ENCODE results near the gene SLC6A3.
"Not testable (repeated sequence)": the region's sequence is repeated elsewhere in the genome, so short reads cannot be mapped to it uniquely, and the experiment has no call there.

The SLC6A3 gene

GRCh38 chr5:1367149-1367548, 78.1 kb downstream of the SLC6A3 start:
- DNase-seq, result no peak

- peak; percentile 31 for DNase-seq
Observed at GRCh38 chr5:1366514-1366913, 78.7 kb downstream of the SLC6A3 start.

DNA sequence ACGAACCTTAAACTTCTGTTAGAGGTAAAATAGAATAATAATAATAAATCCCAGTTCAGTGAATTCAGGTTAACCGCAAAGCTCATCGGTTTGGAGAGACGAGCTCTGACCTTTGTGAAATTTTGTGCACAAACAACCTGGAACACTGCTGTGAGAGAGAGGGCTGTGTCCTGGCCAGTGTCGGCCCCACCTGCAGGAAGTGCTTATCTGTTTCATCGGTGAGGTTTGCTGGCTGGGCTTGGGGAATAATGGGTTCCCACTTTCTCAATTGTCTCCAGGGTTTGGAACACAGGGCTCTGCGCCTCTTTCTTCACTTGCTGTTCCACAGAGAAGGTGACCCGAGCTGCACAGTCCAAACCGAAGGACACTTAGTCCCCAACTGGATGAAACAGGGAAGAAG, 81.0 kb downstream of the SLC6A3 start:
- no peak for DNase-seq

GRCh38 chr5:1363581-1363980, 81.7 kb downstream of the SLC6A3 start:
- DNase-seq, result no peak

- no peak for DNase-seq
Observed at GRCh38 chr5:1363160-1363559, 82.1 kb downstream of the SLC6A3 start.

DNA sequence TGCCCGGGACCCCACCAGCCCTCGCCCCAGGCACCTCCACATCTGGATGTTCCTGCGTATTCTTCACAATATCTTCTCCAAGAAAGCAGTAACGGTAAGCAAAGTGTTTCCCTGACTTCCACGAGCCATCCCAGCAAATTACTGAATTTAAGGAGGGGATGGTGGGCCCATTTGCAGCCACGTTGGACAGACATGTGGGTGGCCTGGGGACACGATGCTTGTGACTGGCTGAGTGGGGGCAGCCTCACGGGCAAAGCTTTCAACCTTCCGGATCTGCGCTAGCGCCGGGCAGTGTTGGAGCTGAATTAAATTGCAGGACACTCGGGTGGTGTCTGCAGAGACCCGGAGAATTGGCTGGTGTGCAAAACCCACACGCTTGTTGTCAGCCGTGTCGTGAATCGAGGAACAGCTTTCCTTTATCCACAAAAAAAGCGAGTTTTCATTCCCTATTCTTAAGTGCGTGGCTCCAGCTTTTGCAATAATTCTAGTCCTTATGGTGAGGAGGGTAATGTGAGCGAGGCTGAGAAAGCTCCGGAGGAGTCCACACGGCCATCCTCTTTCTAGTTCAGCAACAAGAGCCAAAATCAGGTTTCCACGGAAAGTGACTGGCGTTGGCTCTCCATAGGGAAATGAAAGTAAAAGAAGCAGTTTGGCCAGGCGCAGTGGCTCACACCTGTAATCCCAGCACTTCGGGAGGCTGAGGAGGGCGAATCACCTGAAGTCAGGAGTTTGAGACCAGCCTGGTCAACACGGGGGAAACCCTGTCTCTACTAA, 82.8 kb downstream of the SLC6A3 start:
- no peak for DNase-seq

DNA sequence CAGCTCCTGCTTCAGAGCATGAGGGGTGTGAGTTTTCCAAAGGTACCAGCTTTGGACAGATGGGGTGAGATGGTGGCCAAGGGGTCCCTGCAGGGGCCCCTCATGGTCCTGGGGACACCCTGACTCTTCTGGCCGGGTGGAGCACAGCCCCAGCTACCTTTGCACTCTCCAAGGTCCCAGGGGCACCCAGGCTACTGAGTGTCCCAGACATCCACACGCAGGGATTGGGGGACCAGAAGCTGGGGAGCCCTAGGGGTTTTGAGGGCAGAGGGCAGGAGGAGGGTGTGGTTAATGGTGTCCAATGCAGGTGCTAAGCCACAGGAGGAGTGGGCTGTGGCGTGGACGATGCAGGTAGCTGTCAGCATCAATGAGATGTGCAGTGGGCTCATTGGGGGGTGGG, 84.4 kb downstream of the SLC6A3 start:
- no peak for DNase-seq

GRCh38 chr5:1360367-1360766, 84.9 kb downstream of the SLC6A3 start:
- DNase-seq, result not testable (repeated sequence)

GRCh38 chr5:1359713-1360112, 85.5 kb downstream of the SLC6A3 start:
- DNase-seq, result no peak

GRCh38 chr5:1359031-1359645, 86.1 kb downstream of the SLC6A3 start:
- DNase-seq, result no peak

- DNase-seq, result no peak
Observed at GRCh38 chr5:1358726-1359025, 86.6 kb downstream of the SLC6A3 start.

GRCh38 chr5:1357946-1358725, 87.1 kb downstream of the SLC6A3 start:
- DNase-seq, result no peak

DNA sequence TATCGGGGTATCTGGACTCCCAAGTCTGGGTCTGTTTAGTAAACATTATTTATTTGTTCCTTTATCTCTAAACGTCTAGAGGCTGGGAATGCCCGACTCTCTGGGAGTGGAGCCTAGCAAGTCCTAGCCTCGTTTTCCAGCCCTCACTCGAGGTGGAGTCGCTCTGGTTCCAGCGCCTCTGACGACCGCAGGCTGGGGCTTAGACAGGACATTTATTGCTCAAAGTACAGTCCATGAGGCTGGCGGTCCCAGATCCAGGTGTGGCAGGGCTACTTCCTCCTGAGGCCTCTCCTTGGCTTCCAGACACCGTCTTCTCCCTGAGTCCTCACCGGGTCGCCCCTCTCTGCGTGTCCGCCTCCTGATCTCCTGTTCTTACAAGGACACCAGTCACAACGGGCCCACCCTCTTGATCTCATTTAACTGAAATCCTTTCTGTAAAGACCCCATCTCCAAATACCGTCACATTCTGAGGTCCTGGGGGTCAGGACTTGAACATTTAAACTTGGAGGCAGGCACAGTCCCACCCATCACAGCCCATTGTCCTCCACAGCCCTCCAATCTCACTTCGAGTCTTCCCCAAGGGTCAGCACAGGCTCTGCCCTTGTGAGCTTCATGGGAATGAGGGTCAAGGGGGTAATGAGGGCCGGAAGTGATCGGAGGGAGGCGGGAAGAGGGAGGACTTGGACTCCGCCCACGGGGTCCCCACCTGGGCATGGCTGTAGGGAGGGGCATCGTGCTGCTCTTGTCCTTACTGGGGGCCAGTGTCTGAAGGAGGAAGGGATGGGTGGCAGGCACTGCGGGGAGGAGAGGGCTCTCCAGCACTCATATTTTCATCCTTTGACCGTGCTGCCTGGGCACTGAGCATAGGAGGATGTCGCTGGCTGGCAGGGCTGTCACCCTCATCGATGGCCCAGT, 88.1 kb downstream of the SLC6A3 start:
- DNase-seq, result no peak

GRCh38 chr5:1354576-1354975, 90.7 kb downstream of the SLC6A3 start:
- no peak for DNase-seq

GRCh38 chr5:1352231-1353219, 92.7 kb downstream of the SLC6A3 start:
- no peak for DNase-seq

- DNase-seq, result no peak
Observed at GRCh38 chr5:1351156-1351555, 94.1 kb downstream of the SLC6A3 start.

GRCh38 chr5:1349246-1349645, 96.0 kb downstream of the SLC6A3 start:
- DNase-seq, result no peak

DNA sequence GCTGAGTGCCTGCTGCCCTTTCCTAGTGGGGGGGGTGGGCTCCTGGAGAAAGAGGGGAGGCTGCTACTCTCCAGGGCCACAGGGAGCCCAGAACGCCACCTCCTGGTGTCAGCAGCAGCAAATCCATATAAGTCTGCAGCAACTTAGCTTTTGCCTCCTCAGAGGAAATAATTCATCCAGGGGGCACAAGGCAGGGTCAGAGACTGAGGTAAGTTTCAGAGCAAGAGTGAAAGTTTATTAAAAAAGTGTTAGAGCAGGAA, 96.3 kb downstream of the SLC6A3 start:
- DNase-seq, result no peak

- no peak for DNase-seq
Observed at GRCh38 chr5:1347571-1347970, 97.7 kb downstream of the SLC6A3 start.

- DNase-seq, result no peak
Observed at GRCh38 chr5:1346627-1347440, 98.4 kb downstream of the SLC6A3 start.
